GM23248 (cell line): ENCODE data around the gene GNE. TPM values are rescaled to one million over a fixed set of nuclear protein-coding genes. Genes with fewer than 3 reads are reported as not detected.

Experiments used
- DNase-seq: peaks from one replicate; pipeline ENCODE4 v3.0.0-alpha.2; 2015
- H2AFZ ChIP-seq: fragments of 200-600 bp; sonication (generic); 2 replicates; pipeline ENCODE4 v1.6.1; 2016; ENCODE audit warnings: antibody characterized with exemption
- H3F3A ChIP-seq: fragments of 200-600 bp; sonication (generic); 2 replicates; pipeline ENCODE4 v1.6.1; 2016; ENCODE audit warnings: mild to moderate bottlenecking, antibody characterized with exemption, mixed run types; ENCODE audit not compliant: insufficient read depth
- H3K27ac ChIP-seq: fragments of 200-600 bp; sonication (generic); 2 replicates; pipeline ENCODE4 v1.5.1; 2016; ENCODE audit warnings: mild to moderate bottlenecking
- H3K27me3 ChIP-seq: fragments of 200-600 bp; sonication (generic); replicated peaks from 2 replicates; pipeline ENCODE4 v1.6.1; 2016; ENCODE audit warnings: mild to moderate bottlenecking; ENCODE audit not compliant: insufficient read depth
- H3K36me3 ChIP-seq: fragments of 200-600 bp; sonication (generic); 2 replicates; pipeline ENCODE4 v1.6.1; 2016; ENCODE audit warnings: low read depth, mild to moderate bottlenecking
- H3K4me1 ChIP-seq: fragments of 200-600 bp; sonication (generic); 2 replicates; pipeline ENCODE4 v1.6.1; 2016; ENCODE audit warnings: mild to moderate bottlenecking; ENCODE audit not compliant: insufficient read depth
- H3K4me2 ChIP-seq: fragments of 200-600 bp; sonication (generic); one replicate; pipeline ENCODE4 v1.6.1; 2016; ENCODE audit warnings: mild to moderate bottlenecking; ENCODE audit not compliant: unreplicated experiment
- H3K4me3 ChIP-seq: fragments of 200-600 bp; sonication (generic); 2 replicates; pipeline ENCODE4 v1.5.1; 2016; ENCODE audit warnings: mild to moderate bottlenecking
- H3K79me2 ChIP-seq: fragments of 200-600 bp; sonication (generic); 2 replicates; pipeline ENCODE4 v1.6.1; 2016; ENCODE audit warnings: mild to moderate bottlenecking; ENCODE audit not compliant: insufficient read depth
- H3K9ac ChIP-seq: fragments of 200-600 bp; sonication (generic); 2 replicates; pipeline ENCODE4 v1.6.1; 2016; ENCODE audit warnings: mild to moderate bottlenecking
- H3K9me2 ChIP-seq: fragments of 200-600 bp; sonication (generic); 2 replicates; pipeline ENCODE4 v1.6.1; 2016; ENCODE audit warnings: mixed run types, mild to moderate bottlenecking, moderate library complexity; ENCODE audit not compliant: insufficient read depth
- H3K9me3 ChIP-seq: fragments of 200-600 bp; sonication (generic); one replicate; pipeline ENCODE4 v1.6.1; 2017; ENCODE audit warnings: low read depth
- H4K20me1 ChIP-seq: fragments of 200-600 bp; sonication (generic); 2 replicates; pipeline ENCODE4 v1.6.0; 2016; ENCODE audit not compliant: insufficient read depth
- EZH2 ChIP-seq: fragments of 200-600 bp; sonication (generic); IDR thresholded peaks from 2 replicates; pipeline ENCODE4 v1.6.1; 2018; ENCODE audit warnings: antibody characterized with exemption, mild to moderate bottlenecking; ENCODE audit not compliant: insufficient read depth, poor library complexity, severe bottlenecking
- EZH2phosphoT487 ChIP-seq: fragments of 200-600 bp; sonication (generic); IDR thresholded peaks from 2 replicates; pipeline ENCODE4 v1.6.1; 2018; ENCODE audit warnings: antibody characterized with exemption, moderate library complexity, mild to moderate bottlenecking, low read depth; ENCODE audit not compliant: insufficient read depth
- WGBS, 2 experiments: methylation state at CpG; one replicate each; pipeline ENCODE4 v1.1.6; 2015 to 2017; ENCODE audit warnings: low lambda C conversion rate in 2 of 2, low coverage in 1 of 2; ENCODE audit errors: missing lambda C conversion rate in 2 of 2; 5-methylcytosine and 5-hydroxymethylcytosine counted together
- in situ Hi-C: fragments of 300-500 bp; cut with MboI; formaldehyde crosslinking; loops from 2 replicates; pipeline ENCODE4 v1.15.0; 2020
- polyA plus RNA-seq: library from polyadenylated mRNA; unstranded; fragments of >200 nt; fragmentation: Nextera tagmentation; extraction: Ambion mirVana; gene quantifications from 2 replicates; pipeline ENCODE4 v1.2.1, GENCODE V29; 2016
- small RNA-seq: library from RNA; depleted of rRNA; stranded (forward); fragments of <200 nt; gene quantifications from one replicate; pipeline ENCODE3, GENCODE V24; 2014; ENCODE audit warnings: low read depth, low replicate concordance
- total RNA-seq: library from RNA; depleted of rRNA; stranded (reverse); fragments of >200 nt; shearing (Covaris generic); gene quantifications from 2 replicates; pipeline ENCODE4 v1.2.3, GENCODE V29; 2014; rRNA removed

GNE gene
- total and polyA plus RNA-seq, 2 experiments from 2014 or later = 6.2 to 22.4 TPM

GRCh38 chr9:36166168-36166927 lies 91.9 kb downstream of the GNE start:
- Histone ChIP-seq H3K27ac (peak overlapping the region; percentile 34), H3K4me1 (peaks cover 36% of the 10 kb centered on the region), H3K4me3 (peak overlapping the region; percentile 79), H3K79me2 (no peaks in the 10 kb centered on the region), H3K9me3 (no peaks in the 10 kb centered on the region), H3F3A (peaks cover 30% of the 10 kb centered on the region; the same call in 1 of the 2 replicates), H3K27me3 (no peaks in the 10 kb centered on the region), H4K20me1 (no peaks in the 10 kb centered on the region), H3K9ac (peak overlapping the region; percentile 66), H3K4me2 (peak overlapping the region; percentile 87), H3K9me2 (no peaks in the 10 kb centered on the region), H3K36me3 (no peaks in the 10 kb centered on the region), H2AFZ (peak overlapping the region; percentile 86)
- TF ChIP-seq EZH2 = no peak
- no peak for TF ChIP-seq EZH2phosphoT487
- DNase-seq = peak; percentile 92
- whole genome bisulfite sequencing, 2 experiments = 1% methylated on average over 50 to 58 of the region's 58 CpGs
- in situ Hi-C loops = no loop called here

- TF ChIP-seq EZH2 (no peak), EZH2phosphoT487 (no peak)
- Histone ChIP-seq H2AFZ (peak overlapping the region; percentile 86), H3K27me3 (no peaks in the 10 kb centered on the region), H3K9ac (peak overlapping the region; percentile 66), H3K27ac (peak overlapping the region; percentile 34), H3K4me3 (peak overlapping the region; percentile 79), H3K79me2 (no peaks in the 10 kb centered on the region), H3K36me3 (no peaks in the 10 kb centered on the region), H4K20me1 (no peaks in the 10 kb centered on the region), H3K9me2 (no peaks in the 10 kb centered on the region), H3F3A (peaks cover 35% of the 10 kb centered on the region; the same call in 1 of the 2 replicates), H3K4me2 (peak overlapping the region; percentile 87), H3K4me1 (peaks cover 41% of the 10 kb centered on the region), H3K9me3 (no peaks in the 10 kb centered on the region)
- WGBS, 2 experiments = 2 to 6% methylated on average over 10 to 12 of the region's 12 CpGs
- peak; percentile 83 for DNase-seq
- in situ Hi-C loops = no loop called here
Observed at GRCh38 chr9:36165826-36166167, 92.5 kb downstream of the GNE start.

GRCh38 chr9:36164989-36165388 lies 93.3 kb downstream of the GNE start:
- H4K20me1 ChIP-seq = no peaks in the 10 kb centered on the region
- H2AFZ ChIP-seq = no peak overlapping the region
- peak overlapping the region; percentile 34; the same call in 1 of the 2 replicates for H3K27ac ChIP-seq
- no peaks in the 10 kb centered on the region for H3K36me3 ChIP-seq
- no peaks in the 10 kb centered on the region for H3K79me2 ChIP-seq
- TF ChIP-seq EZH2 = no peak
- TF ChIP-seq EZH2phosphoT487 = no peak
- H3K9ac ChIP-seq = no peak overlapping the region
- peaks cover 35% of the 10 kb centered on the region; the same call in 1 of the 2 replicates for H3F3A ChIP-seq
- no peaks in the 10 kb centered on the region for H3K9me3 ChIP-seq
- H3K4me3 ChIP-seq = no peak overlapping the region
- peak; percentile 17 for DNase-seq
- H3K9me2 ChIP-seq = no peaks in the 10 kb centered on the region
- in situ Hi-C loops = no loop called here
- H3K4me1 ChIP-seq = peaks cover 42% of the 10 kb centered on the region
- H3K27me3 ChIP-seq = no peaks in the 10 kb centered on the region
- WGBS, 2 experiments = 54 to 58% methylated on average over 3 of the region's 3 CpGs
- no peak overlapping the region for H3K4me2 ChIP-seq

Small RNA genes within 50 kb of the gene (small RNA-seq; reads per million reads assigned to genes)
- gene RNU4-53P = not detected

Other genes with a start within 250 kb of the GNE start
- 113 and 127 TPM in 2 replicates for gene RECK, start 221.5 kb downstream of the GNE start, total RNA-seq
- 161 and 165 TPM in 2 replicates for gene RECK, start 221.5 kb downstream of the GNE start, polyA plus RNA-seq
- 27.5 and 32.9 TPM in 2 replicates for gene GLIPR2, start 121.7 kb downstream of the GNE start, total RNA-seq
- gene GLIPR2, start 121.7 kb downstream of the GNE start, polyA plus RNA-seq = 43.4 and 47.5 TPM in 2 replicates
- gene CCIN, start 89.1 kb downstream of the GNE start, total RNA-seq = 0.51 and 2.8 TPM in 2 replicates
- gene CCIN, start 89.1 kb downstream of the GNE start, polyA plus RNA-seq = 1.4 and 2.5 TPM in 2 replicates
- gene CLTA, start 67.5 kb downstream of the GNE start, total RNA-seq = 230 and 240 TPM in 2 replicates
- 218 and 229 TPM in 2 replicates for gene CLTA, start 67.5 kb downstream of the GNE start, polyA plus RNA-seq
- gene RNF38, start 141.8 kb upstream of the GNE start, total RNA-seq = 10.7 and 16.5 TPM in 2 replicates
- 6.2 and 6.7 TPM in 2 replicates for gene RNF38, start 141.8 kb upstream of the GNE start, polyA plus RNA-seq